Kidney (tissue), 14 donors: ENCODE data around the gene CXXC5. TPM values are rescaled to one million over a fixed set of nuclear protein-coding genes. Genes with fewer than 3 reads are reported as not detected.

ENCODE experiments used
- DNase-seq, 5 donors: peaks; one replicate each; pipeline ENCODE4 v3.0.0-alpha.2; 2013 to 2020
- FAIRE-seq: peaks from 2 replicates; lab custom pipeline; 2012; peaks lifted over from hg19 to GRCh38; lab: Jason Lieb, UNC
- H3K27ac ChIP-seq, 2 donors: one replicate each; pipeline ENCODE4 v1.7.0; 2013; ENCODE audit warnings: low read depth in 2 of 2, low read length in 2 of 2, inconsistent platforms in 1 of 2
- H3K27me3 ChIP-seq: one replicate; pipeline ENCODE4 v1.7.1; 2013; ENCODE audit warnings: low read length, inconsistent platforms; ENCODE audit not compliant: control insufficient read depth, insufficient read depth
- H3K36me3 ChIP-seq, 3 donors: one replicate each; pipeline versions ENCODE4 v1.7.0 to v1.7.1; 2013; ENCODE audit warnings: low read length in 3 of 3, control low read depth in 1 of 3, inconsistent platforms in 1 of 3; ENCODE audit not compliant: insufficient read depth in 3 of 3, control insufficient read depth in 2 of 3
- H3K4me1 ChIP-seq, 3 donors: one replicate each; pipeline versions ENCODE4 v1.7.0 to v1.7.1; 2013; ENCODE audit warnings: low read length in 3 of 3, inconsistent platforms in 1 of 3, low read depth in 1 of 3; ENCODE audit not compliant: control insufficient read depth in 2 of 3, insufficient read depth in 2 of 3
- H3K4me3 ChIP-seq, 3 donors: one replicate each; pipeline versions ENCODE4 v1.7.0 to v1.8.1; 2013; ENCODE audit warnings: low read length in 3 of 3, control low read depth in 1 of 3, inconsistent platforms in 1 of 3
- H3K9ac ChIP-seq, 3 donors: one replicate each; pipeline versions ENCODE4 v1.7.0 to v1.7.1; 2013; ENCODE audit warnings: low read length in 3 of 3, control low read depth in 1 of 3, inconsistent platforms in 1 of 3
- H3K9me3 ChIP-seq, 3 donors: one replicate each; pipeline versions ENCODE4 v1.7.0 to v1.7.1; 2013; ENCODE audit warnings: low read length in 3 of 3, control low read depth in 1 of 3, inconsistent platforms in 1 of 3; ENCODE audit not compliant: control insufficient read depth in 2 of 3, insufficient read depth in 1 of 3
- CTCF ChIP-seq: IDR thresholded peaks from 3 replicates; pipeline ENCODE4 v1.5.1; 2012; ENCODE audit warnings: mild to moderate bottlenecking, moderate library complexity, borderline replicate concordance; ENCODE audit not compliant: insufficient read depth; ENCODE audit errors: extremely low read depth
- intact Hi-C: fragments of 100-400 bp; cut with DNase I; formaldehyde crosslinking; loops from one replicate; pipeline ENCODE4 v1.11.1; 2022
- polyA plus RNA-seq: library from polyadenylated mRNA; stranded (reverse); fragments of 350-450 nt; fragmentation: Illumina TruSeq; extraction: RNeasy Lipid Tissue Mini Kit (QIAGEN cat#74804); gene quantifications from one replicate; pipeline ENCODE4 v1.2.3, GENCODE V29; 2014; ENCODE audit warnings: low read depth, low replicate concordance; ENCODE audit not compliant: insufficient read depth
- total RNA-seq: library from RNA; stranded (reverse); fragmentation: NEBNext Ultra II Directional; extraction: Animal tissue kit (Norgen Biotek cat#: 25700); gene quantifications from one replicate; pipeline ENCODE4 v1.2.1, GENCODE V29; 2021
- donor health status: control.
- donor health status: control.
- donor health status: control.
- donor health status: control.
- donor health status: control.
- donor health status: DM: yes; HTN: yes; CAD: no.
- donor health status: Normal renal cell carcinoma (clear cell type).

Gene CXXC5
- total and polyA plus RNA-seq, 2 donors from 2014 or later: 116 to 122 TPM

DNA sequence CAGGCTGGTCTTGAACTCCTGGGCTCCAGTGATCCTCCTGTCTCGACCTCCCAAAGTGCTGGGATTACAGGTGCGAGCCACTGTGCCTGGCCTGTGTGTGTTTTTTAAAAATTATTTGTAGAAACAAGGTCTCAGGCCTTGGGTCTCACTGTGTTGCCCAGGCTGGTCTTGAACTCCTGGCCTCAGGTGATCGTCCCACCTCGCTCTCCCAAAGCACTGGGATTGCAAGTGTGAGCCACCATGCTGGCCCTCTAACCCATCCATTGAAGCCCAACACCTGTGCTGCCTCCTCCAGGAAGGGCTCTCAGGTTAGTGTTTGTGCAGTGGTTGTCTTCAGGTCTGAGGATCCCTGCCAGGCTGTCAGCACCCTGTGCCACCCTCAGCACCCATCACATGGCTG, 56.6 kb downstream of the CXXC5 start:
- peaks cover 8 to 20% (median 9%) of the 10 kb centered on the region in 3 donors for H3K4me1 ChIP-seq
- no peak overlapping the region for H3K9ac ChIP-seq
- no peak overlapping the region for H3K27ac ChIP-seq
- intact Hi-C loops: no loop called here
- no peak for DNase-seq
- no peaks in the 10 kb centered on the region for H3K9me3 ChIP-seq
- TF ChIP-seq CTCF: no peak
- no peaks in the 10 kb centered on the region for H3K27me3 ChIP-seq
- H3K4me3 ChIP-seq: no peak overlapping the region
- FAIRE-seq: no peak
- no peaks in the 10 kb centered on the region for H3K36me3 ChIP-seq

DNA sequence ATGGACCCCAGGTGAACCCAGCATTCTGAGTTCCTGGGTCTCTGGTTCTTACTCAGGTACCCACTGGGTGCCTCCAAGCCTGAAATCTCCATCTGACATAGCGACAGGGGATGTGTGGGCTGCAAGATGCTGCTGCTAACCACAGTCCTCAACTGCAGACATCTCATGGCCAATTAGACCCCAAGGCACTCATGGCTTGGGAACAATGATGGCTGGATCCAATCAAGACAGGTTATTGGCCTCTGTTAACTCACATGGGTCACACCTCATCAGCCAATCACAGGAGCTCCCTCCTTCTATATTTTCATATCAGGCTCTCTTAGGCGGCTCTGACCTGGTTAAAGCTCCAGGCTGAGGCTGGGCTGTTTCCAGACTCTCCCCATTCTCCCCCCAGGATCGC, 57.0 kb downstream of the CXXC5 start:
- H3K4me3 ChIP-seq: no peak overlapping the region
- no peaks in the 10 kb centered on the region for H3K27me3 ChIP-seq
- TF ChIP-seq CTCF: no peak
- H3K4me1 ChIP-seq: peaks cover 8 to 20% (median 10%) of the 10 kb centered on the region in 3 donors
- no peak overlapping the region for H3K9ac ChIP-seq
- no peak for DNase-seq
- H3K9me3 ChIP-seq: no peaks in the 10 kb centered on the region
- intact Hi-C loops: no loop called here
- H3K36me3 ChIP-seq: no peaks in the 10 kb centered on the region
- FAIRE-seq: no peak
- no peak overlapping the region for H3K27ac ChIP-seq

- intact Hi-C loops: no loop called here
- H3K27me3 ChIP-seq: no peaks in the 10 kb centered on the region
- no peak overlapping the region for H3K27ac ChIP-seq
- H3K9me3 ChIP-seq: no peaks in the 10 kb centered on the region
- no peak overlapping the region for H3K4me3 ChIP-seq
- DNase-seq: no peak
- H3K36me3 ChIP-seq: no peaks in the 10 kb centered on the region
- FAIRE-seq: no peak
- no peak overlapping the region for H3K9ac ChIP-seq
- TF ChIP-seq CTCF: no peak
- H3K4me1 ChIP-seq: peaks cover 8 to 21% (median 15%) of the 10 kb centered on the region in 3 donors
Measured at GRCh38 chr5:139705655-139706587, 57.8 kb downstream of the CXXC5 start.
